Measurements from ENCODE around the gene ELP4. TPM values are rescaled to one million over a fixed set of nuclear protein-coding genes. Genes with fewer than 3 reads are reported as not detected.

Gene ELP4
- polyA plus RNA-seq, 3 donors, result 6.0 to 17.8 (median 16.4) TPM

DNA sequence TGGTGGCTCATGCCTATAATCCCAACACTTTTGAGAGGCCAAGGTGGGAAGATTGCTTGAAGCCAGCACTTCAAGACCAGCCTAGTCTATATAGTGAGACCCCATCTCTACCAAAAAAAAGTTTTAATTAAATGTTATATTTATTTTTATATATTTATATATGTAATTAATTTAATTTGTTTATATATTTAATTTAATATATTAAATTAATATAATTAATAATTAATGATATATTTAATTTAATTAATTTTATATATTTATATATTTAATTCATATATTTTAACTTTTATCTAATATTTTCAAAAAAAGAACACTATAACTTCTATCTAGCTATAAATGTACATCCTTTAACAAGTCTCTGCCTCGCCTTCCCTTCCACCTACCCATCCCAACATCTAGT, 196.8 kb downstream of the ELP4 start:
- no peak overlapping the region for H3K4me2 ChIP-seq (replicated peaks; ENCODE audit: extremely low read depth, low read length, poor library complexity, severe bottlenecking)
- DNase-seq, result no peak
- TF ChIP-seq, protein P1, sequence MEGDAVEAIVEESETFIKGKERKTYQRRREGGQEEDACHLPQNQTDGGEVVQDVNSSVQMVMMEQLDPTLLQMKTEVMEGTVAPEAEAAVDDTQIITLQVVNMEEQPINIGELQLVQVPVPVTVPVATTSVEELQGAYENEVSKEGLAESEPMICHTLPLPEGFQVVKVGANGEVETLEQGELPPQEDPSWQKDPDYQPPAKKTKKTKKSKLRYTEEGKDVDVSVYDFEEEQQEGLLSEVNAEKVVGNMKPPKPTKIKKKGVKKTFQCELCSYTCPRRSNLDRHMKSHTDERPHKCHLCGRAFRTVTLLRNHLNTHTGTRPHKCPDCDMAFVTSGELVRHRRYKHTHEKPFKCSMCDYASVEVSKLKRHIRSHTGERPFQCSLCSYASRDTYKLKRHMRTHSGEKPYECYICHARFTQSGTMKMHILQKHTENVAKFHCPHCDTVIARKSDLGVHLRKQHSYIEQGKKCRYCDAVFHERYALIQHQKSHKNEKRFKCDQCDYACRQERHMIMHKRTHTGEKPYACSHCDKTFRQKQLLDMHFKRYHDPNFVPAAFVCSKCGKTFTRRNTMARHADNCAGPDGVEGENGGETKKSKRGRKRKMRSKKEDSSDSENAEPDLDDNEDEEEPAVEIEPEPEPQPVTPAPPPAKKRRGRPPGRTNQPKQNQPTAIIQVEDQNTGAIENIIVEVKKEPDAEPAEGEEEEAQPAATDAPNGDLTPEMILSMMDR (IDR thresholded peaks at IDR 0.05), result no peak
- H3K27ac ChIP-seq (ENCODE audit: low read depth in 1 of 2, low read length in 2 of 2), result no peak overlapping the region
- H3K4me3 ChIP-seq (replicated peaks in 1 of 3; ENCODE audit: low read depth in 2 of 3, low read length in 3 of 3), result no peak overlapping the region
- intact Hi-C loops (cut with micrococcal nuclease), result no loop called here
- Mint-ChIP-seq H3K9me3 (peaks cover 0 to 3% (median 0%) of the 10 kb centered on the region in 7 donors), H3K27me3 (ENCODE audit: low read depth in 3 of 3) (no peaks in the 10 kb centered on the region), H3K4me3 (no peak overlapping the region), H3K4me1 (no peaks in the 10 kb centered on the region), H3K36me3 (peaks cover 1 to 3% of the 10 kb centered on the region in 2 donors), H3K27ac (no peak overlapping the region)
- no peaks in the 10 kb centered on the region for H3K27me3 ChIP-seq (ENCODE audit: control insufficient read depth in 2 of 2, insufficient read depth in 2 of 2, low read length in 2 of 2)
- H4K20me1 ChIP-seq (ENCODE audit: insufficient read depth, low read length), result no peaks in the 10 kb centered on the region
- no peaks in the 10 kb centered on the region for H3K4me1 ChIP-seq (ENCODE audit: control insufficient read depth in 1 of 2, insufficient read depth in 2 of 2, low read length in 2 of 2)
- H2AFZ ChIP-seq (ENCODE audit: insufficient read depth, low read depth, low read length, poor library complexity, severe bottlenecking), result no peak overlapping the region
- H3K9ac ChIP-seq (ENCODE audit: insufficient read depth, low read length, poor library complexity, severe bottlenecking), result no peak overlapping the region
- H3K36me3 ChIP-seq (replicated peaks in 1 of 2; ENCODE audit: control insufficient read depth in 1 of 2, insufficient read depth in 2 of 2, low read length in 2 of 2), result no peaks in the 10 kb centered on the region
- no CpG with 5 or more reads among the region's 1 CpG for WGBS (ENCODE audit: insufficient coverage)
- H3K79me2 ChIP-seq (ENCODE audit: insufficient read depth, low read length), result no peaks in the 10 kb centered on the region
- H3K9me3 ChIP-seq (replicated peaks in 1 of 2; ENCODE audit: control insufficient read depth in 1 of 2, insufficient read depth in 1 of 2, low read length in 2 of 2), result no peaks in the 10 kb centered on the region

DNA sequence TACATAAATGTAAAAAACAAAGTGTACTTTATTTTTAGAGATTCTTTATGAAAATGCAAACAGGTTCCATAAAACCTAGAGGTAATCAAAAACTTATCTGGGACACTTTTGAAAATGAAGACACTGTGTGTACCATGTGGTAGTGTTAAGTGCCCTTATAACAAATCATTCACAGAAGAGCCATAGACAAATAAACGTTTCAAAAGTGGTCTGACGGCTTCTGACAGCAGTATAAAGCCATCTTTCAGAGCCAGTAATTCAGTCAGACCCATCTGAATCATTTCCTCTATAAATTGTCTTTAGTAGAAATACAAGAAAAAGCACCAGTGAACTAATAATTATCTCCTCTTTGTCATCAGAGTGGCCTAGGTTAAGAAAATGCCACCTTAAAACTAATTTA, 201.6 kb downstream of the ELP4 start:
- H2AFZ ChIP-seq (ENCODE audit: insufficient read depth, low read depth, low read length, poor library complexity, severe bottlenecking), result no peak overlapping the region
- H3K36me3 ChIP-seq (replicated peaks in 1 of 2; ENCODE audit: control insufficient read depth in 1 of 2, insufficient read depth in 2 of 2, low read length in 2 of 2), result no peaks in the 10 kb centered on the region
- intact Hi-C loops (cut with micrococcal nuclease), result no loop called here
- TF ChIP-seq, protein P1 (IDR thresholded peaks at IDR 0.05), result no peak
- H3K27ac ChIP-seq (ENCODE audit: low read depth in 1 of 2, low read length in 2 of 2), result no peak overlapping the region
- no peaks in the 10 kb centered on the region for H3K4me1 ChIP-seq (ENCODE audit: control insufficient read depth in 1 of 2, insufficient read depth in 2 of 2, low read length in 2 of 2)
- no peaks in the 10 kb centered on the region for H3K79me2 ChIP-seq (ENCODE audit: insufficient read depth, low read length)
- no peaks in the 10 kb centered on the region for H3K9me3 ChIP-seq (replicated peaks in 1 of 2; ENCODE audit: control insufficient read depth in 1 of 2, insufficient read depth in 1 of 2, low read length in 2 of 2)
- no peak for DNase-seq
- no peaks in the 10 kb centered on the region for H3K27me3 Mint-ChIP-seq (ENCODE audit: low read depth in 3 of 3)
- H3K36me3 Mint-ChIP-seq, result peaks cover 3 to 5% of the 10 kb centered on the region in 2 donors
- no peaks in the 10 kb centered on the region for H3K9me3 Mint-ChIP-seq
- H3K4me1 Mint-ChIP-seq, result no peaks in the 10 kb centered on the region
- no peaks in the 10 kb centered on the region for H3K27me3 ChIP-seq (ENCODE audit: control insufficient read depth in 2 of 2, insufficient read depth in 2 of 2, low read length in 2 of 2)
- no peaks in the 10 kb centered on the region for H4K20me1 ChIP-seq (ENCODE audit: insufficient read depth, low read length)
- H3K4me3 Mint-ChIP-seq, result no peak overlapping the region
- H3K4me3 ChIP-seq (replicated peaks in 1 of 3; ENCODE audit: low read depth in 2 of 3, low read length in 3 of 3), result no peak overlapping the region
- H3K4me2 ChIP-seq (replicated peaks; ENCODE audit: extremely low read depth, low read length, poor library complexity, severe bottlenecking), result no peak overlapping the region
- no CpG with 5 or more reads among the region's 2 CpGs for WGBS (ENCODE audit: insufficient coverage)
- H3K27ac Mint-ChIP-seq, result no peak overlapping the region
- H3K9ac ChIP-seq (ENCODE audit: insufficient read depth, low read length, poor library complexity, severe bottlenecking), result no peak overlapping the region

Measured in CD14-positive monocyte (primary cell).